Activated naive CD4-positive, alpha-beta T cell treated with Interleukin-2 at 50 U/mL for 16 hours (primary cell): Measurements from ENCODE around the gene RALGAPA2.

Source experiments
- DNase-seq: peaks from one replicate; pipeline ENCODE4 v3.0.0-alpha.2; 2020

RALGAPA2 gene

GRCh38 chr20:20627471-20627870 is 85.0 kb downstream of the RALGAPA2 start:
- DNase-seq = no peak

GRCh38 chr20:20624914-20625313 is 87.5 kb downstream of the RALGAPA2 start:
- DNase-seq = no peak

GRCh38 chr20:20621195-20621594 is 91.2 kb downstream of the RALGAPA2 start:
- no peak for DNase-seq

- no peak for DNase-seq
Observed at GRCh38 chr20:20614391-20614790, 98.1 kb downstream of the RALGAPA2 start.

- no peak for DNase-seq
Observed at GRCh38 chr20:20612251-20612650, 100.2 kb downstream of the RALGAPA2 start.

GRCh38 chr20:20611167-20611566 is 101.3 kb downstream of the RALGAPA2 start:
- no peak for DNase-seq

- DNase-seq = no peak
Observed at GRCh38 chr20:20609522-20609921, 102.9 kb downstream of the RALGAPA2 start.

- no peak for DNase-seq
Observed at GRCh38 chr20:20608641-20609040, 103.8 kb downstream of the RALGAPA2 start.

- no peak for DNase-seq
Observed at GRCh38 chr20:20608041-20608440, 104.4 kb downstream of the RALGAPA2 start.

- no peak for DNase-seq
Observed at GRCh38 chr20:20606881-20607280, 105.6 kb downstream of the RALGAPA2 start.

GRCh38 chr20:20606050-20606449 is 106.4 kb downstream of the RALGAPA2 start:
- no peak for DNase-seq

GRCh38 chr20:20604907-20605306 is 107.5 kb downstream of the RALGAPA2 start:
- no peak for DNase-seq

- no peak for DNase-seq
Observed at GRCh38 chr20:20604357-20604756, 108.1 kb downstream of the RALGAPA2 start.

GRCh38 chr20:20603339-20603990 is 109.0 kb downstream of the RALGAPA2 start:
- no peak for DNase-seq

- DNase-seq = no peak
Observed at GRCh38 chr20:20597966-20598365, 114.5 kb downstream of the RALGAPA2 start.

- no peak for DNase-seq
Observed at GRCh38 chr20:20594171-20594530, 118.3 kb downstream of the RALGAPA2 start.

- no peak for DNase-seq
Observed at GRCh38 chr20:20593447-20594170, 118.8 kb downstream of the RALGAPA2 start.

GRCh38 chr20:20585146-20585545 is 127.3 kb downstream of the RALGAPA2 start:
- DNase-seq = no peak

GRCh38 chr20:20582734-20583133 is 129.7 kb downstream of the RALGAPA2 start:
- no peak for DNase-seq

- no peak for DNase-seq
Observed at GRCh38 chr20:20580139-20580538, 132.3 kb downstream of the RALGAPA2 start.

GRCh38 chr20:20578838-20579237 is 133.6 kb downstream of the RALGAPA2 start:
- no peak for DNase-seq

GRCh38 chr20:20573797-20574196 is 138.6 kb downstream of the RALGAPA2 start:
- no peak for DNase-seq

- DNase-seq = no peak
Observed at GRCh38 chr20:20571068-20571780, 141.2 kb downstream of the RALGAPA2 start.

GRCh38 chr20:20568604-20569205 is 143.7 kb downstream of the RALGAPA2 start:
- peak; percentile 27 for DNase-seq
